Fibroblast of skin of right biceps (primary cell): ENCODE measurements around the gene SLC4A2.

Source experiments
- DNase-seq: peaks from one replicate; pipeline ENCODE4 v3.0.0-alpha.2; 2013

SLC4A2 gene

GRCh38 chr7:151064454-151064853 lies 5.1 kb downstream of the SLC4A2 start:
- DNase-seq, result no peak

- DNase-seq, result no peak
These were observed 5.6 kb downstream of the SLC4A2 start for GRCh38 chr7:151064993-151065392.

GRCh38 chr7:151065516-151065915 lies 6.1 kb downstream of the SLC4A2 start:
- DNase-seq, result no peak

GRCh38 chr7:151066273-151066974 lies 7.0 kb downstream of the SLC4A2 start:
- no peak for DNase-seq

GRCh38 chr7:151068069-151068773 lies 8.8 kb downstream of the SLC4A2 start:
- DNase-seq, result no peak

GRCh38 chr7:151069841-151070573 lies 10.6 kb downstream of the SLC4A2 start:
- DNase-seq, result no peak

- DNase-seq, result no peak
These were observed 11.2 kb downstream of the SLC4A2 start for GRCh38 chr7:151070574-151070960.

- DNase-seq, result no peak
These were observed 11.9 kb downstream of the SLC4A2 start for GRCh38 chr7:151071032-151071866.

- DNase-seq, result no peak
These were observed 14.6 kb downstream of the SLC4A2 start for GRCh38 chr7:151073990-151074389.

- no peak for DNase-seq
These were observed 15.7 kb downstream of the SLC4A2 start for GRCh38 chr7:151074817-151075661.

GRCh38 chr7:151075662-151075971 lies 16.2 kb downstream of the SLC4A2 start:
- DNase-seq, result no peak

GRCh38 chr7:151075978-151076426 lies 16.6 kb downstream of the SLC4A2 start:
- no peak for DNase-seq

- no peak for DNase-seq
These were observed 17.7 kb downstream of the SLC4A2 start for GRCh38 chr7:151076863-151077704.

GRCh38 chr7:151077705-151078232 lies 18.4 kb downstream of the SLC4A2 start:
- DNase-seq, result no peak

GRCh38 chr7:151078233-151079040 lies 19.0 kb downstream of the SLC4A2 start:
- DNase-seq, result peak; percentile 64

GRCh38 chr7:151079199-151079910 lies 20.0 kb downstream of the SLC4A2 start:
- no peak for DNase-seq

GRCh38 chr7:151080067-151080521 lies 20.7 kb downstream of the SLC4A2 start:
- no peak for DNase-seq

GRCh38 chr7:151080522-151081169 lies 21.3 kb downstream of the SLC4A2 start, which contains the start of gene FASTK:
TSS of gene FASTK (minus strand) at chr7:151080809. CDS start at chr7:151080766, 43 bp downstream.
- peak; percentile 92 for DNase-seq
